Endometrial microvascular endothelial cells (primary cell): Measurements from ENCODE around the gene KCNH3. TPM values are rescaled to one million over a fixed set of nuclear protein-coding genes. Genes with fewer than 3 reads are reported as not detected.

ENCODE experiments used
- in situ Hi-C: cut with HindIII; loops from 2 replicates; pipeline ENCODE4 v1.10.0; 2017; ENCODE audit warnings: low sequenced_read_pairs, low pct_unique_long_range_greater_than_20kb; ENCODE audit errors: inconsistent ontology term
- total RNA-seq: library from RNA; depleted of rRNA; stranded (reverse); fragments of >200 nt; gene quantifications from one replicate; pipeline ENCODE4 v1.2.3, GENCODE V29; 2015; ENCODE audit errors: inconsistent ontology term

KCNH3 gene
- total RNA-seq, 1 donor from 2014 or later, result 0.09 TPM

GRCh38 chr12:49555631-49556390 is 17.0 kb downstream of the KCNH3 start:
- in situ Hi-C loops, result no loop called here

GRCh38 chr12:49556391-49557186 is 17.8 kb downstream of the KCNH3 start:
- in situ Hi-C loops, result no loop called here

GRCh38 chr12:49557187-49557916 is 18.5 kb downstream of the KCNH3 start:
- in situ Hi-C loops, result no loop called here

- in situ Hi-C loops, result no loop called here
Measured at GRCh38 chr12:49557917-49558215, 19.0 kb downstream of the KCNH3 start.

- in situ Hi-C loops, result no loop called here
Measured at GRCh38 chr12:49558526-49558925, 19.7 kb downstream of the KCNH3 start.

- in situ Hi-C loops, result no loop called here
Measured at GRCh38 chr12:49559011-49559675, 20.3 kb downstream of the KCNH3 start.

GRCh38 chr12:49560695-49561094 is 21.9 kb downstream of the KCNH3 start:
- in situ Hi-C loops, result no loop called here

GRCh38 chr12:49562233-49562632 is 23.4 kb downstream of the KCNH3 start:
- in situ Hi-C loops, result no loop called here

- in situ Hi-C loops, result no loop called here
Measured at GRCh38 chr12:49562831-49563230, 24.0 kb downstream of the KCNH3 start.

- in situ Hi-C loops, result no loop called here
Measured at GRCh38 chr12:49563951-49564685, 25.3 kb downstream of the KCNH3 start.

- in situ Hi-C loops, result no loop called here
Measured at GRCh38 chr12:49564686-49565405, 26.0 kb downstream of the KCNH3 start.

- in situ Hi-C loops, result no loop called here
Measured at GRCh38 chr12:49565406-49566265, 26.8 kb downstream of the KCNH3 start.

- in situ Hi-C loops, result no loop called here
Measured at GRCh38 chr12:49566361-49566760, 27.5 kb downstream of the KCNH3 start.

- in situ Hi-C loops, result no loop called here
Measured at GRCh38 chr12:49567302-49567610, 28.4 kb downstream of the KCNH3 start.

- in situ Hi-C loops, result no loop called here
Measured at GRCh38 chr12:49567611-49568441, 29.0 kb downstream of the KCNH3 start, which contains the start of gene MCRS1. Gene MCRS1 (minus strand): TSS chr12:49568142. CDS start chr12:49566731, 1,411 bp downstream.

GRCh38 chr12:49568442-49569162 is 29.8 kb downstream of the KCNH3 start:
- in situ Hi-C loops, result no loop called here
